Mesothelial cell of epicardium (in vitro differentiated cells): ENCODE results near the gene PPP1R18. TPM values are rescaled to one million over a fixed set of nuclear protein-coding genes. Genes with fewer than 3 reads are reported as not detected.

Experiments
- DNase-seq, 2 experiments: peaks; one replicate each; pipeline ENCODE4 v3.0.0; 2021; ENCODE audit warnings: low spot score in 2 of 2; ENCODE audit not compliant: unreplicated experiment in 2 of 2
- H3K27ac Mint-ChIP-seq: 2 replicates; pipeline ENCODE4 v1.8.0; 2021; ENCODE audit warnings: mixed read lengths
- H3K27me3 Mint-ChIP-seq: 2 replicates; pipeline ENCODE4 v1.8.0; 2021; ENCODE audit warnings: low read depth, mixed read lengths
- H3K36me3 Mint-ChIP-seq: 2 replicates; pipeline ENCODE4 v1.8.0; 2021; ENCODE audit warnings: mixed read lengths
- H3K4me1 Mint-ChIP-seq: 2 replicates; pipeline ENCODE4 v1.8.0; 2021; ENCODE audit warnings: mixed read lengths
- H3K4me3 Mint-ChIP-seq: 2 replicates; pipeline ENCODE4 v1.8.0; 2021; ENCODE audit warnings: mild to moderate bottlenecking, moderate library complexity, mixed read lengths
- H3K9me3 Mint-ChIP-seq: 2 replicates; pipeline ENCODE4 v1.8.0; 2021; ENCODE audit warnings: mixed read lengths
- total RNA-seq: library from RNA; stranded (reverse); gene quantifications from 3 replicates; pipeline ENCODE4 v1.2.1, GENCODE V29; 2021
- TF ChIP-seq, protein P1 (sequence below): fragments of 200-600 bp; sonication (generic); IDR thresholded peaks from one replicate; pipeline ENCODE4 v1.5.0; 2021; ENCODE audit warnings: antibody characterized with exemption; ENCODE audit not compliant: unreplicated experiment

The PPP1R18 gene
- total RNA-seq, 1 donor from 2014 or later, result 30.6 TPM

DNA sequence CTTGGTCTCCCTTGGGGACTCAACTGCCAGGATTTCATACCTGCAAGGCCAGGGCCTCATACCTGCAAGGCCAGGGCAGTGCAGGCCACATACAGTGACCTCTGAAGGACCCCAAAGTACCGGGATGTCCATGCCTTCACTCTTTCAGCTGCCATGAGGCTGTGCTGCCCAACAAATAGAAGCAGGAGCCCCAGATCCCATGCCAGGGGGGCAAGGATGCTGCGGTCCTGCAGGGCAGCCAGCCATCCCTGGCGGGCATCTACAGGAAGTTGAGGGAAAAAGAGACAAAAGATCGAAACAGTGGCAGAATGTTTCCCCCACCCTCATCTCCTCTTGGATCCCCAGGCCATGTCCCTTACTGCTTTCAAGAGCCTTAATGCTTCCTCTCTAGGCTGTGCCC lies 3.5 kb upstream of the PPP1R18 start:
- H3K27ac Mint-ChIP-seq, result peak overlapping the region; percentile 96
- H3K4me1 Mint-ChIP-seq, result peaks cover 54% of the 10 kb centered on the region
- no peaks in the 10 kb centered on the region for H3K36me3 Mint-ChIP-seq
- H3K27me3 Mint-ChIP-seq, result no peaks in the 10 kb centered on the region
- TF ChIP-seq, protein P1, sequence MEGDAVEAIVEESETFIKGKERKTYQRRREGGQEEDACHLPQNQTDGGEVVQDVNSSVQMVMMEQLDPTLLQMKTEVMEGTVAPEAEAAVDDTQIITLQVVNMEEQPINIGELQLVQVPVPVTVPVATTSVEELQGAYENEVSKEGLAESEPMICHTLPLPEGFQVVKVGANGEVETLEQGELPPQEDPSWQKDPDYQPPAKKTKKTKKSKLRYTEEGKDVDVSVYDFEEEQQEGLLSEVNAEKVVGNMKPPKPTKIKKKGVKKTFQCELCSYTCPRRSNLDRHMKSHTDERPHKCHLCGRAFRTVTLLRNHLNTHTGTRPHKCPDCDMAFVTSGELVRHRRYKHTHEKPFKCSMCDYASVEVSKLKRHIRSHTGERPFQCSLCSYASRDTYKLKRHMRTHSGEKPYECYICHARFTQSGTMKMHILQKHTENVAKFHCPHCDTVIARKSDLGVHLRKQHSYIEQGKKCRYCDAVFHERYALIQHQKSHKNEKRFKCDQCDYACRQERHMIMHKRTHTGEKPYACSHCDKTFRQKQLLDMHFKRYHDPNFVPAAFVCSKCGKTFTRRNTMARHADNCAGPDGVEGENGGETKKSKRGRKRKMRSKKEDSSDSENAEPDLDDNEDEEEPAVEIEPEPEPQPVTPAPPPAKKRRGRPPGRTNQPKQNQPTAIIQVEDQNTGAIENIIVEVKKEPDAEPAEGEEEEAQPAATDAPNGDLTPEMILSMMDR, result no peak
- no peak for DNase-seq
- peak overlapping the region; percentile 89 for H3K4me3 Mint-ChIP-seq
- no peaks in the 10 kb centered on the region for H3K9me3 Mint-ChIP-seq

DNA sequence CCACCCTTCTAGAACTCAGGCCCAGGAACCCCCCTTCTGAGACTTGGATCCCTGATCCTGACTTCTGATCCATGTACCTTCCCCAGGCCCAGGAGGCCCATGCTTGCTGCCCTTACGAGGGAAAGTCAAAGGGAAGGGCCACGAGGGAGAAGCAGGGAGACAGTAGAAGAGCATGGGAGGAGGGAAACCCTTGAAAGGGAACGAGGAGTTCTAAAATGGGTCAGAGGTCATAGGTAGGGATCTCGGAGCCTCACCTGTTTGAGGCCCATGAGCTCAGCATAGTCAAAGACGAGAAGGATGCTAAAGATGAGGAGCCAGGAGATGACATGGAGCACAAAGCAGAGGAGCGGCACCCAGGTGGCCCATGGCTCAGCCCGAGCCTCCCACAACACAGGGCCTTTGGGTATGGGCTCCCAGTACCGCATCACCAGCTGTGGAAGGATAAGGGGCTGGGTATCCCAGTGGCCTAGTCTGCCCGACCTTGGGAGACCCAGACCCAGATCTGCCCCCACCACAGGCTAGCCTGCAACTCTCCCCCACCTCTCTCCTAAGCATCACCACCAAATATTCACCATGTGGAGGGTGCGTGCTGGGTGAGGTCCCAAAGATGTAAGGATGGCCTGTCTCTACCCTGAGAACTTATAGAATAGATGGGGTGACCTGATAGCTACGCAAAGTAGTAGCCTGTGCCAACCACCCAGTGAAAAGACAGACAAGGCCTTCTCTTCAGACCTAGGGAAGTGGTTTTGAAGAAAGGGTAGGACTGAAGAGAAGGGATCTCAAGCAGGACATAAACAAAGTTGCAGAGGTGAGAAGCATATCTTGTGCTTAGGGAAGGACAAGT lies 2.8 kb upstream of the PPP1R18 start:
- Mint-ChIP-seq H3K9me3 (no peaks in the 10 kb centered on the region), H3K27me3 (no peaks in the 10 kb centered on the region), H3K27ac (peak overlapping the region; percentile 96), H3K36me3 (no peaks in the 10 kb centered on the region), H3K4me3 (peak overlapping the region; percentile 89), H3K4me1 (peaks cover 57% of the 10 kb centered on the region)
- no peak for DNase-seq
- TF ChIP-seq, protein P1, result no peak

DNA sequence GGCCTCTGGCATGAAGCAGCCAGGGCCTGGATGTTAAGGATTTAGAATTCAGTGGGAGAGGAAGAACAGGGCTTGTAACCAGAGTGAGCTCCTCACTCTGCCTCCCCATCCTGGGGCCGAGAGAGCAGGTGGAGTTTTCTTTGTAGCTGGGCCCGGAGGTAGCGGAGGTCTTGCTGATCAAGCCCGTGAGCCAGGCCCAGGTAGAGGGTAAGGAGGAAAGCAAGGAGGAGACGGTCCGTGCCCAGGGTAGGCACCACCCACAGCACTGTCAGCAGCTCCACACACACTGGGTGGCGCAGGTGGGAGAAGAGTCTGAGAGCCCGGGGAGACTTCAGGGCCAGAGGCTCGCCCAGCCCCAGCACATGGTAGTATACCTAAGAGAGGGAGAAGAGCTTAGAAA lies 2.1 kb upstream of the PPP1R18 start:
- Mint-ChIP-seq H3K9me3 (no peaks in the 10 kb centered on the region), H3K4me3 (peak overlapping the region; percentile 81), H3K4me1 (peaks cover 63% of the 10 kb centered on the region), H3K27me3 (no peaks in the 10 kb centered on the region), H3K36me3 (no peaks in the 10 kb centered on the region), H3K27ac (peak overlapping the region; percentile 92)
- TF ChIP-seq, protein P1, result no peak
- no peak for DNase-seq

DNA sequence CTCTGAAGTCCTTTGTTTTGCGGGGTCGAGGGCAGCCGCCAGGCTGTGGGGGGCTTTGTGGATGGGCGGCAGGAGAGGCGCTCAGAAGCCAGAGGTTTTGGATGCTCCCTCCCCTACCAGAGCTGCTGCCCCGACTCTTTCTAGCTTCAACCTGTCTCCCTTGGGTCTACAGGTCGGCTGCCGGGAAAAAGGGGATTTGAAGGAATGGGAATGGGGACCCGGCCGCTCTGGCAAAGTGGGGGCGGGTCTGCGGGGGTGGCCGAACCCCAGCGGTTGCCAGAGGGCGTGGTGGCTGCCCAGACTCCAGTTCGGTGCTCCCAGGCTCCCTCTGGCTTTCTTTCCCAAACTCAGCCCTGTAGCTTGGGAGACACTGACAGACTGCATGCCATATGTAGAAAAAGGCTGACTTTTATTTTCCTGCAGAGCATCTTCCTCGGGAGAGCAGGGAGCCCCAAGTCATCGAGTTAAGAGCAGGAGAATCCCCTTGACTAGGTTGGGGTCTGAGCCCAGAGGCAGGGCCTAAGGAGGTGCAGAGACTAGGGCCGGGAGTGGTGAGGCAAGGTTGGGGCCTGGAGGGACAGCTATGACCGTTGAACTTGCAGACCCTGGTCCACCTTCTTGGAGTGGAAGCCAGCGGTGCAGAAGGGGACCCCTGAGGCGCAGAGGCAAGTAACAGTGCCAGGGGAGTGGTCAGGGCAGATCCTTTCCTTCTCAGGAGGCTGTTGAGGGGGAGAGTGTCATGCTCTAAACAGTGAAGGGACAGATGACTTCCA lies 1.4 kb upstream of the PPP1R18 start:
- H3K36me3 Mint-ChIP-seq, result no peaks in the 10 kb centered on the region
- H3K9me3 Mint-ChIP-seq, result no peaks in the 10 kb centered on the region
- peak overlapping the region; percentile 81 for H3K4me3 Mint-ChIP-seq
- no peak for DNase-seq
- H3K4me1 Mint-ChIP-seq, result peaks cover 71% of the 10 kb centered on the region
- TF ChIP-seq, protein P1, result no peak
- H3K27me3 Mint-ChIP-seq, result no peaks in the 10 kb centered on the region
- peak overlapping the region; percentile 92 for H3K27ac Mint-ChIP-seq

DNA sequence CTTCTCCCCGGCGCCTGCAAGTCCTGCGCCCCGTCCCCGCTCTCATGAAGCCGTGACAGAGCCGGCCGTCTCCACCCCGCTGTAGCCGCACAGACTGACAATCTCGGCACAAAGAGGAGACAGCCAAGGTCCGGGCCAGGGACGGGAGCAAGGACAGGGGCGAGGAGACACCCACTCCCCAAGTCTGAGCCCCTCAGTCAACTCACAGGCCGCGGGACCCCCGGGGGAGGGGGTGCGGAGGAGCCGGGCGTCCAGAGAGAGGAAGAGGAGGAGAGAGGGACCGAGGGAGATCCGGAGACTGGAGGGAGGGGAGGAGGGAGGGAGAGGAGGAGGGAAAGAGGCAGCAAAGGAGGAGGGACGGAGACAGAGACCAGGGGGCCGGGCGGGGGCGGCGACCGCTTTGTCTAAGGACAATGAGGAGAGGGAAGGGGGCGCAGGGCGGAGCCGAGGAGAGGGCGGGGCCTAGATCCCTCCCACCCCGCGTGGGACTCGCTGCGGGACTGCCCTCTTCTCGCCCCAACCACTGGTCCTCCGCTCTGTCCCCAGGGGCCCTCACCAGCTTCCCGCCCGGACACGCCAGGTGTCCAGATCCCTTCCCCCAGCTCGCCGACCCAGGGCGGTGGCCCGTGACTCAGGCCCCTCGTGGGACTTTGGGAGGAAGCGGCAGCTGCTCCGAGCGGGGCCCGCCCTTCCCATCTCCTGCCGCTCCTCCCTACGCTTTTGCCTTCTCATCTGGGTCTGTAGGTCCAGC lies 638 bp upstream of the PPP1R18 start:
- Mint-ChIP-seq H3K4me1 (peaks cover 76% of the 10 kb centered on the region), H3K27me3 (no peaks in the 10 kb centered on the region), H3K9me3 (no peaks in the 10 kb centered on the region), H3K4me3 (peak overlapping the region; percentile 81), H3K36me3 (no peaks in the 10 kb centered on the region), H3K27ac (peak overlapping the region; percentile 92)
- TF ChIP-seq, protein P1, result no peak
- DNase-seq, result peak; percentile 72 to 82
